ENCODE data around the gene HPCAL1. TPM values are rescaled to one million over a fixed set of nuclear protein-coding genes. Genes with fewer than 3 reads are reported as not detected.

The HPCAL1 gene
- total RNA-seq, 1 experiment from 2014 or later, result 26.9 TPM

- POLR2A ChIA-PET, result no interaction called here
- Histone ChIP-seq H3K36me3 (ENCODE audit: control insufficient read depth, insufficient read depth, low read length) (no peaks in the 10 kb centered on the region), H3K9me3 (no peaks in the 10 kb centered on the region), H3K4me1 (peaks cover 17% of the 10 kb centered on the region), H3K4me3 (ENCODE audit: low read depth, low read length) (no peak overlapping the region), H3K27me3 (replicated peaks; ENCODE audit: control insufficient read depth, insufficient read depth, low read length) (no peaks in the 10 kb centered on the region)
- no TSS peak for BruUV-seq (replicated peaks)
- no peak for TF ChIP-seq CTCF (IDR thresholded peaks at IDR 0.05; ENCODE audit: insufficient read depth in 1 of 2, low read depth in 1 of 2, low read length in 1 of 2, severe bottlenecking in 1 of 2, unreplicated experiment in 1 of 2)
- Mint-ChIP-seq H3K27me3 (ENCODE audit: insufficient read depth, unreplicated experiment) (no peaks in the 10 kb centered on the region), H3K27ac (ENCODE audit: unreplicated experiment) (peak overlapping the region; percentile 16), H3K4me3 (ENCODE audit: unreplicated experiment) (no peak overlapping the region), H3K4me1 (ENCODE audit: low read depth, unreplicated experiment) (peaks cover 6% of the 10 kb centered on the region), H3K9me3 (ENCODE audit: unreplicated experiment) (no peaks in the 10 kb centered on the region), H3K36me3 (ENCODE audit: insufficient read depth, unreplicated experiment) (no peaks in the 10 kb centered on the region)
- CTCF ChIA-PET, result no interaction called here
- no peak for DNase-seq
- intact Hi-C loops (cut with micrococcal nuclease; ENCODE audit: unreplicated experiment), result no loop called here
These were observed 84.3 kb downstream of the HPCAL1 start for GRCh38 chr2:10387033-10387432.

GRCh38 chr2:10388954-10389560 lies 86.4 kb downstream of the HPCAL1 start:
- H3K36me3 Mint-ChIP-seq (ENCODE audit: insufficient read depth, unreplicated experiment), result peaks cover 1% of the 10 kb centered on the region
- no peak for TF ChIP-seq CTCF (IDR thresholded peaks at IDR 0.05; ENCODE audit: insufficient read depth in 1 of 2, low read depth in 1 of 2, low read length in 1 of 2, severe bottlenecking in 1 of 2, unreplicated experiment in 1 of 2)
- Histone ChIP-seq H3K27me3 (replicated peaks; ENCODE audit: control insufficient read depth, insufficient read depth, low read length) (no peaks in the 10 kb centered on the region), H3K9me3 (no peaks in the 10 kb centered on the region), H3K4me3 (ENCODE audit: low read depth, low read length) (no peak overlapping the region), H3K4me1 (peaks cover 14% of the 10 kb centered on the region; the same call in 1 of the 2 replicates), H3K36me3 (ENCODE audit: control insufficient read depth, insufficient read depth, low read length) (no peaks in the 10 kb centered on the region)
- H3K4me1 Mint-ChIP-seq (ENCODE audit: low read depth, unreplicated experiment), result peaks cover 6% of the 10 kb centered on the region
- intact Hi-C loops (cut with micrococcal nuclease; ENCODE audit: unreplicated experiment), result no loop called here
- no TSS peak for BruUV-seq (replicated peaks)
- ChIA-PET CTCF (interaction anchor here (2.0 kb wide), 1 partner anchor 20 kb away, joined by 6 read pairs; no protein-coding TSS in a partner anchor), POLR2A (no interaction called here)
- H3K9me3 Mint-ChIP-seq (ENCODE audit: unreplicated experiment), result no peaks in the 10 kb centered on the region
- no peak overlapping the region for H3K4me3 Mint-ChIP-seq (ENCODE audit: unreplicated experiment)
- H3K27me3 Mint-ChIP-seq (ENCODE audit: insufficient read depth, unreplicated experiment), result no peaks in the 10 kb centered on the region
- no peak overlapping the region for H3K27ac Mint-ChIP-seq (ENCODE audit: unreplicated experiment)
- no peak for DNase-seq

- no TSS peak for BruUV-seq (replicated peaks)
- POLR2A ChIA-PET, result no interaction called here
These were observed 86.9 kb downstream of the HPCAL1 start for GRCh38 chr2:10389573-10389972.

More at GRCh38 chr2:10389573-10389972, 86.9 kb downstream of the HPCAL1 start:
- intact Hi-C loops (cut with micrococcal nuclease; ENCODE audit: unreplicated experiment), result no loop called here
- peaks cover 14% of the 10 kb centered on the region; the same call in 1 of the 2 replicates for H3K4me1 ChIP-seq
- Mint-ChIP-seq H3K27ac (ENCODE audit: unreplicated experiment) (no peak overlapping the region), H3K4me3 (ENCODE audit: unreplicated experiment) (no peak overlapping the region), H3K36me3 (ENCODE audit: insufficient read depth, unreplicated experiment) (peaks cover 7% of the 10 kb centered on the region), H3K27me3 (ENCODE audit: insufficient read depth, unreplicated experiment) (no peaks in the 10 kb centered on the region), H3K4me1 (ENCODE audit: low read depth, unreplicated experiment) (peaks cover 6% of the 10 kb centered on the region), H3K9me3 (ENCODE audit: unreplicated experiment) (no peaks in the 10 kb centered on the region)
- no peaks in the 10 kb centered on the region for H3K36me3 ChIP-seq (ENCODE audit: control insufficient read depth, insufficient read depth, low read length)
- H3K27me3 ChIP-seq (replicated peaks; ENCODE audit: control insufficient read depth, insufficient read depth, low read length), result no peaks in the 10 kb centered on the region
- CTCF ChIA-PET, result interaction anchor here (2.0 kb wide), 1 partner anchor 20 kb away, joined by 6 read pairs; no protein-coding TSS in a partner anchor
- no peak for TF ChIP-seq CTCF (IDR thresholded peaks at IDR 0.05; ENCODE audit: insufficient read depth in 1 of 2, low read depth in 1 of 2, low read length in 1 of 2, severe bottlenecking in 1 of 2, unreplicated experiment in 1 of 2)
- H3K4me3 ChIP-seq (ENCODE audit: low read depth, low read length), result no peak overlapping the region
- no peak for DNase-seq
- no peaks in the 10 kb centered on the region for H3K9me3 ChIP-seq

Measured in Caco-2 (cell line).